Lower leg skin (tissue), 4 donors: ENCODE data around the gene ZNF365. TPM values are rescaled to one million over a fixed set of nuclear protein-coding genes. Genes with fewer than 3 reads are reported as not detected.
"Not testable (repeated sequence)": the region's sequence is repeated elsewhere in the genome, so short reads cannot be mapped to it uniquely, and the experiment has no call there.

Source experiments
- DNase-seq, 2 donors: peaks; one replicate each; pipeline ENCODE4 v3.0.0-alpha.2; 2019; ENCODE audit warnings: low spot score in 2 of 2
- H3K4me3 ChIP-seq: fragments of 200-600 bp; sonication (generic); 2 replicates; pipeline ENCODE4 v1.5.1; 2017; ENCODE audit warnings: mild to moderate bottlenecking, low read depth; ENCODE audit not compliant: poor library complexity, severe bottlenecking
- POLR2A ChIP-seq, 2 donors: fragments of 450-650 bp; IDR thresholded peaks; one replicate each; pipeline ENCODE4 v1.6.1; 2016 to 2017; ENCODE audit warnings: antibody characterized with exemption in 2 of 2, mild to moderate bottlenecking in 1 of 2, moderate library complexity in 1 of 2
- WGBS, 2 donors: methylation state at CpG; one replicate each; pipeline ENCODE4 v1.1.5; 2018; 5-methylcytosine and 5-hydroxymethylcytosine counted together
- intact Hi-C: fragments of 100-400 bp; cut with DNase I; formaldehyde crosslinking; loops from one replicate; pipeline ENCODE4 v1.15.0; 2023; ENCODE audit warnings: low total_unique reads
- total RNA-seq, 4 donors: library from RNA; depleted of rRNA; stranded (reverse); fragments of >200 nt; gene quantifications; one replicate each; pipeline ENCODE4 v1.1.0, GENCODE V29; 2016
- TF ChIP-seq, protein P1 (sequence below), 3 donors: fragments of 450-650 bp; IDR thresholded peaks; one replicate each; pipeline ENCODE4 v1.5.1; 2016; ENCODE audit warnings: antibody characterized with exemption in 3 of 3, mild to moderate bottlenecking in 3 of 3, moderate library complexity in 2 of 3

Gene ZNF365
- total RNA-seq, 4 donors from 2014 or later, result 0.30 to 4.7 (median 1.1) TPM

DNA sequence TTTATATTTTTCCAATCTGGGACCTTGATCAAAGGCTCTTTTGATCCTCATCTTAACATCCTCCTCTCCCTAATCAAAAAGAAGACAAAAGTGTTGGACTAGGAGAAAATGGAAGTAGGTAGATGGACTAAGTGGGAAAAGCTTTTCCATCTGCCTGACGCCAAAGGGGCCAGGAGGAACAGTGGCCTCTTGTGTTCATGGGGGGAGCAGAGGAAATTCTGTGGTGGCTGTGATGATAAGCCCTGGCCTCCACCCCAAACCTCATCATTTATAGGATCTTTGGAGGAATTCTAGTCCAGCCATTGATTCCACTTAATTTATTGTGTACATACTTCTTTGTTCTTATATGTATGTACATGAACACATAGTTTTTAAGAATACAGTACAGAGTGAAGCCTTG lies 21.7 kb downstream of the ZNF365 start:
- H3K4me3 ChIP-seq, result no peak overlapping the region
- 74 to 78% methylated on average over 1 of the region's 1 CpG for WGBS, 2 donors
- DNase-seq, result no peak
- intact Hi-C loops, result no loop called here
- TF ChIP-seq, protein P1, sequence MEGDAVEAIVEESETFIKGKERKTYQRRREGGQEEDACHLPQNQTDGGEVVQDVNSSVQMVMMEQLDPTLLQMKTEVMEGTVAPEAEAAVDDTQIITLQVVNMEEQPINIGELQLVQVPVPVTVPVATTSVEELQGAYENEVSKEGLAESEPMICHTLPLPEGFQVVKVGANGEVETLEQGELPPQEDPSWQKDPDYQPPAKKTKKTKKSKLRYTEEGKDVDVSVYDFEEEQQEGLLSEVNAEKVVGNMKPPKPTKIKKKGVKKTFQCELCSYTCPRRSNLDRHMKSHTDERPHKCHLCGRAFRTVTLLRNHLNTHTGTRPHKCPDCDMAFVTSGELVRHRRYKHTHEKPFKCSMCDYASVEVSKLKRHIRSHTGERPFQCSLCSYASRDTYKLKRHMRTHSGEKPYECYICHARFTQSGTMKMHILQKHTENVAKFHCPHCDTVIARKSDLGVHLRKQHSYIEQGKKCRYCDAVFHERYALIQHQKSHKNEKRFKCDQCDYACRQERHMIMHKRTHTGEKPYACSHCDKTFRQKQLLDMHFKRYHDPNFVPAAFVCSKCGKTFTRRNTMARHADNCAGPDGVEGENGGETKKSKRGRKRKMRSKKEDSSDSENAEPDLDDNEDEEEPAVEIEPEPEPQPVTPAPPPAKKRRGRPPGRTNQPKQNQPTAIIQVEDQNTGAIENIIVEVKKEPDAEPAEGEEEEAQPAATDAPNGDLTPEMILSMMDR (IDR thresholded peaks at IDR 0.05), result no peak
- TF ChIP-seq POLR2A (IDR thresholded peaks at IDR 0.05), result no peak

DNA sequence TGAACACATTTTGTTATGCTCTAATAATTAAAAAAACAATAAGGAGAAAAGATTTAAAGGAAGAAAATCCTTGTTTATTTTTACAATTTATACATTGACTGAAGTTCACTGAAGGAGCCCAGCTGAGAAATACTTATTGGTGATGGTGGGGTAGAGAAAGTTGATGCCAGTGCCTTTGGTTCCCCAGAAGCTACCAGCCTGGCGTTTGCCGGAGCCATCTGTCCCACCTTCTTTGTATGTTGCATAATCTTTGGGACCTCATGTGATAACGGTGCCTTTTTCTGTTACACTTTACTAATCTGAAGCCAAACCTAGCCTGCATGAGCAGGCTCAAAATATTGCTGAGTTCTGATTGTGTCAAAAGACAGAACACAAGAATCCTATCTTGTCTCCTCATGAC lies 22.7 kb downstream of the ZNF365 start:
- intact Hi-C loops, result no loop called here

DNA sequence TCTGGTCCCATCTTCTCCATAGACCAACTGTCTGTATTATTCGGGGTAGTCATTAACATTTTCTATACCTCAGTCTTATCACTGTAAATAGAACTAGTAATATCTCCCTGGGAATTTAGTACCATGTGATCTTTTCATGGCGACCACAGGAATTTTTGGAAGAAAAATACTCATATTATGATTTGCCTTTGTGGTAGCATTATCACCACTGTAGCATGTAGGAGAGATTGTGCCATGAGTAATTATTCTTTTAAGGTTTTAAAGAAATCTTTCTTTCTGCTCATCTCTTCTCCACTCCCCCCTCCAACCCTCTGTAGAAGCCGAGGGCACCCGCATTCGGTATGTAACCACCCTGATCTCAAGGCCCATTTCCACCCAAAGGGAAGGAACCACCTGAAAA lies 25.0 kb downstream of the ZNF365 start:
- intact Hi-C loops, result no loop called here
- no peak overlapping the region for H3K4me3 ChIP-seq
- WGBS, 2 donors, result 97 to 98% methylated on average over 5 of the region's 5 CpGs
- no peak for TF ChIP-seq POLR2A (IDR thresholded peaks at IDR 0.05)
- TF ChIP-seq, protein P1 (IDR thresholded peaks at IDR 0.05), result no peak
- DNase-seq, result no peak

More for the DNA sequence above, 22.7 kb downstream of the ZNF365 start:
- no peak for TF ChIP-seq POLR2A (IDR thresholded peaks at IDR 0.05)
- TF ChIP-seq, protein P1 (IDR thresholded peaks at IDR 0.05), result no peak
- H3K4me3 ChIP-seq, result no peak overlapping the region
- DNase-seq, result no peak
- 85 to 92% methylated on average over 3 of the region's 3 CpGs for WGBS, 2 donors

DNA sequence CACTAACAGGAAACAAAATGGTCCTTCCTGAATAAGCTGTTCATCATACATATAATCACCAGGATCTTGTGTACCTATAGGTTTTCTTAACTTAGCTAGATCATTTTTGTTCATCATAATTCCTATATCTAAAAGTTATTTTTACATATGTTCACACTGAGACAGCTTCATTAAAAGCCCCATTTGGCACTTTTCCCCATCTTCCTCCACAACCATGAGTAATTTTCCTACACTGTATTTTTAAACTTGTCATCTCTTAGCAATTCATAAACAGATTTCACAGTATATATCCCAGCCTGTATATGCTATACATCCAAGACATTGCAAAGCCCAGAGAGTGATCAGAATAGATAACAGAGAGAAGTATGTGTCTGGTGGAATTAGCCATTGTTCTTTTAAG lies 28.3 kb downstream of the ZNF365 start:
- DNase-seq, result no peak
- TF ChIP-seq POLR2A (IDR thresholded peaks at IDR 0.05), result no peak
- TF ChIP-seq, protein P1 (IDR thresholded peaks at IDR 0.05), result no peak
- intact Hi-C loops, result no loop called here
- no peak overlapping the region for H3K4me3 ChIP-seq

DNA sequence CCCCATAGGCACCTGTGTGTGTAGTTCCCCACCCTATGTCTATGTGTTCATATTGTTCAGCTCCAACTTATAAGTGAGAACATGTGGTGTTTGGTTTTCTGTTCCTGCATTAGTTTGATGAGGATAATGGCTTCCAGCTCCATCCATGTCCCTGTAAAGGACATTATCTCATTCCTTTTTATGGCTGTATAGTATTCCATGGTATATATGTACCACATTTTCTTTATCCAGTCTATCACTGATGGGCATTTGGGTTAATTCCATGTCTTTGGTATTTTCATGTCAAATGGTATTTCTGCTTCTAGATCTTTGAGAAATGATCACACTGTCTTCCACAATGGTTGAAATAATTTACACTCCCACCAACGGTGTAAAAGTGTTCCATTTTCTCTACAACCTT lies 36.4 kb downstream of the ZNF365 start:
- intact Hi-C loops, DNase-seq, H3K4me3 ChIP-seq: not testable (repeated sequence)
- 64 to 74% methylated on average over 1 of the region's 1 CpG for WGBS, 2 donors

DNA sequence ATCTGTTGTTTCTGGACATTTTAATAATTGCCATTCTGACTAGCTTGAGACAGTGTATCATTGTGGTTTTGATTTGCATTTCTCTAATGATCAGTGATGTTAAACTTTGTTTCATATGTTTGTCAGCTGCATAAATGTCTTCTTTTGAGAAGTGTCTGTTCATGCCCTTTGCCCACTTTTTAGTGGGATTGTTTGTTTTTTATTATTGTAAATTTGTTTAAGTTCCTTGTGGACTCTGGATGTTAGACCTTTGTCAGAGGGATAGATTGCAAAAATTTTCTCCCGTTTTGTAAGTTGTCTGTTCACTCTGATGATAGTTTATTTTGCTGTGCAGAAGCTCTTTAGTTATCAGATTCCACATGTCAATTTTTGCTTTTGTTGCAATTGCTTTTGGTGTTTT lies 36.8 kb downstream of the ZNF365 start:
- H3K4me3 ChIP-seq, intact Hi-C loops, DNase-seq: not testable (repeated sequence)
- 85 to 97% methylated on average over 1 of the region's 1 CpG for whole genome bisulfite sequencing, 2 donors

DNA sequence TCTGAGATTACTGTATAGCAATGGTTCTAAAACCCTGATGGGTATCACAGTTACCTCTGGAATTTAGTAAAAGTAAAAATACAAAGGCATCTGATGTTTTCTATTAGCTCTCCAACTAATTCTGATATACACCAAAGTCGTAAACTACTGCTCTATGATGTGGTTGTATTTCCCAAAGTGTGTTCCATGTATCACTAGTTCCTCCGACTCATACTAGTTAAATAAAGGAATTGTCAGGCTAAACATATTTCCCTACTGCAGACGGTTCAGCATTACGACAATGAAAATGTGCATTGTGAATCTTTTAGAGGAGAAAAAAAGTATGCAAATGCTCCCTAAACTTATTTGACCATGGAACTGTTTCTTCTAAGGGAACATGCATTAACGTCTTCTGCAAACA lies 38.9 kb downstream of the ZNF365 start:
- WGBS, 2 donors, result 85 to 89% methylated on average over 5 of the region's 5 CpGs
- DNase-seq, result no peak
- H3K4me3 ChIP-seq, result no peak overlapping the region
- TF ChIP-seq POLR2A (IDR thresholded peaks at IDR 0.05), result no peak
- intact Hi-C loops, result no loop called here
